ENCODE results near the gene WDR87.

The WDR87 gene

DNA sequence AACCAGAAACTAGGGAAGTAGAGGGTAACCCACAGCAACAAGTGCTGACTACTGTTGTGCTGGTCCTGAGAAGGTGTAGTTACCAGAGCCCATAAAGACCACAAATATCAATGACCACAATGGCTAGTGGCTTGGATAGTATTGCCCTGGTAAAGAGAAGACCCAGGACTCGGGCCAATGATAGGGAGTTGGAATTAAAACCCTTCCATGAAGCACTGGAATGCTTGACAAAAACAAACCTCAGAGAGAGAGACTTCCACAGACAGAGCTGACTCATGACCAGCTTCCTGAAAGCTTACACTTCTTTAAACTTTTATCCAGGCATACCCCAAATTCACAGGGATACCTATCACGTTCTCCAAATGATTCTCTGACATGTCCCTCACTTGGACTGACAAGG is 60.5 kb downstream of the WDR87 start:
- no peak for DNase-seq (ENCODE audit: low read depth in 1 of 2, low spot score in 1 of 2)
- TF ChIP-seq JUND (IDR thresholded peaks at IDR 0.05; ENCODE audit: low read depth), result no peak
- in situ Hi-C loops (cut with HindIII; ENCODE audit: low pct_unique_long_range_greater_than_20kb, low sequenced_read_pairs), result no loop called here

Data from T47D (cell line).